HL-60 (cell line): Measurements from ENCODE around the gene EFNA5.

Experiments
- CTCF ChIP-seq: IDR thresholded peaks from one replicate; pipeline ENCODE4 v1.5.1; 2011; ENCODE audit warnings: low read length, control low read depth, inconsistent platforms; ENCODE audit not compliant: insufficient read depth
- GABPA ChIP-seq: IDR thresholded peaks from 2 replicates; pipeline ENCODE4 v1.6.1; 2012; ENCODE audit warnings: low read depth
- POLR2AphosphoS5 ChIP-seq: IDR thresholded peaks from 2 replicates; pipeline ENCODE4 v1.6.1; 2012; ENCODE audit warnings: low read depth

- TF ChIP-seq CTCF (no peak), POLR2AphosphoS5 (no peak), GABPA (no peak)
Measured at GRCh38 chr5:107661038-107661649, 9.6 kb downstream of the EFNA5 start.
